ENCODE data around the gene NEK6.

DNA sequence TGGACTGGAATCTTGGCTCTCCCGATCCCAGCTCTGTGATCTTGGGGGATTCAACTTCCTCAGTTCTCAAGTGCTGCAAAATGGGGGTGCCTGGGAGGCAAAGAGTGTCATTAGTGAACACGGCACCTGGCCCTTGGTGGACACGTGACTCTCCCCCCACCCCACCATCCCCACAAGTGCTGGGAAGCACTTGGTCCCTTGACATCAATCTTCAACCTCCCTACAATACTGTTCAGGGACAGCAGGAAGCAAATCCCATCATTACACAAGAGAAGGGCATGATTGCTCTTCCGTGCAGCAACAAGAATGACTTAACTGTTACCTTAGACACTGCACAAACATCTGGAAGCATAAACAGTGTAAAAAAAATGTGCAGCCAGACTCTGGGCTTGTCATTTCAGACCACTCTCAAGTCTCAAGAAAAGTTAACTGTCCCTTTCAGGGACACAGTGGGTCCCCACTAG, 96.1 kb downstream of the NEK6 start:
- TF ChIP-seq, protein P1, sequence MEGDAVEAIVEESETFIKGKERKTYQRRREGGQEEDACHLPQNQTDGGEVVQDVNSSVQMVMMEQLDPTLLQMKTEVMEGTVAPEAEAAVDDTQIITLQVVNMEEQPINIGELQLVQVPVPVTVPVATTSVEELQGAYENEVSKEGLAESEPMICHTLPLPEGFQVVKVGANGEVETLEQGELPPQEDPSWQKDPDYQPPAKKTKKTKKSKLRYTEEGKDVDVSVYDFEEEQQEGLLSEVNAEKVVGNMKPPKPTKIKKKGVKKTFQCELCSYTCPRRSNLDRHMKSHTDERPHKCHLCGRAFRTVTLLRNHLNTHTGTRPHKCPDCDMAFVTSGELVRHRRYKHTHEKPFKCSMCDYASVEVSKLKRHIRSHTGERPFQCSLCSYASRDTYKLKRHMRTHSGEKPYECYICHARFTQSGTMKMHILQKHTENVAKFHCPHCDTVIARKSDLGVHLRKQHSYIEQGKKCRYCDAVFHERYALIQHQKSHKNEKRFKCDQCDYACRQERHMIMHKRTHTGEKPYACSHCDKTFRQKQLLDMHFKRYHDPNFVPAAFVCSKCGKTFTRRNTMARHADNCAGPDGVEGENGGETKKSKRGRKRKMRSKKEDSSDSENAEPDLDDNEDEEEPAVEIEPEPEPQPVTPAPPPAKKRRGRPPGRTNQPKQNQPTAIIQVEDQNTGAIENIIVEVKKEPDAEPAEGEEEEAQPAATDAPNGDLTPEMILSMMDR (conservative IDR thresholded peaks at IDR 0.05; ENCODE audit: low read depth, low read length) = no peak
- no peak for TF ChIP-seq EZH2 (IDR thresholded peaks at IDR 0.05; ENCODE audit: low read length, unreplicated experiment)
